Measurements from ENCODE around the gene CHDH. TPM values are rescaled to one million over a fixed set of nuclear protein-coding genes. Genes with fewer than 3 reads are reported as not detected.

Gene CHDH, protein sequence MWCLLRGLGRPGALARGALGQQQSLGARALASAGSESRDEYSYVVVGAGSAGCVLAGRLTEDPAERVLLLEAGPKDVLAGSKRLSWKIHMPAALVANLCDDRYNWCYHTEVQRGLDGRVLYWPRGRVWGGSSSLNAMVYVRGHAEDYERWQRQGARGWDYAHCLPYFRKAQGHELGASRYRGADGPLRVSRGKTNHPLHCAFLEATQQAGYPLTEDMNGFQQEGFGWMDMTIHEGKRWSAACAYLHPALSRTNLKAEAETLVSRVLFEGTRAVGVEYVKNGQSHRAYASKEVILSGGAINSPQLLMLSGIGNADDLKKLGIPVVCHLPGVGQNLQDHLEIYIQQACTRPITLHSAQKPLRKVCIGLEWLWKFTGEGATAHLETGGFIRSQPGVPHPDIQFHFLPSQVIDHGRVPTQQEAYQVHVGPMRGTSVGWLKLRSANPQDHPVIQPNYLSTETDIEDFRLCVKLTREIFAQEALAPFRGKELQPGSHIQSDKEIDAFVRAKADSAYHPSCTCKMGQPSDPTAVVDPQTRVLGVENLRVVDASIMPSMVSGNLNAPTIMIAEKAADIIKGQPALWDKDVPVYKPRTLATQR
- total RNA-seq = 0.60 TPM

DNA sequence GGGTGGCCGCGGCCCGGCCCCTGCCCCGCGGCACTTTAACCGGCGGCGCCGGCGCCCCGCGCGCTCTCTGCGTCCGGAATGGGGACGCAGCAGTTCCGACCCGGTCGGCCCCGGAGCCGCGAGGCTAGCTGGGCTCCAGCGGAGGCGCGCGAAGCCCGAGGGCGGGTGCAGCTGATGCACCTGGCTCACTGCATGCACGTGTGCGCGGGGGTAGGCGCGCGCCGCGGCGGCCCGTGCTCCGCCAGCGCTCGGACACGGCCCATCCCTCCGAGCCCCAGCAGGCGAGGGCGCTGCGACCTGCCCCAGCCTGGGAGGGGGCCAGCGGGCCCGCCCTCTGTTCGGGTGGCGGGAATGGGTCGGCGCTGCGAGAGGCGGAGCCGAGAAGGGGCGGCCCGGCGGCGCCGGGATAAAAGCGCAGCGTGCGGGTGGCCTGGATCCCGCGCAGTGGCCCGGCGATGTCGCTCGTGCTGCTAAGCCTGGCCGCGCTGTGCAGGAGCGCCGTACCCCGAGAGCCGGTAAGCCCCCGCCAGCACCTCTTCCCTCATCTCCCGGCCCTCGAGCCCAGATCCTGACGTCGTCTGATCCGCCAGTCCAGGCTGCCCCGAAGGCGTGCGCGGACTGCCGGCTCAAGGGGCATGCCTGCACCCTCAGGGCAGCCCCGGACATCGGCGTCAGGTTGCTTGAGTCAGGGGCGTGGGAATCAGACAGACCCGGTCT lies at the start of gene CHDH, which contains the start of gene IL17RB:
TSS of gene CHDH (minus strand) at position 286 of the 717 bp plus-strand sequence. CDS start 22,411 bp downstream, outside the sequence.
TSS of gene IL17RB (plus strand) at position 435 of the 717 bp plus-strand sequence. CDS start at position 456, 21 bp downstream.
- DNase-seq (ENCODE audit: low spot score) = no peak

DNA sequence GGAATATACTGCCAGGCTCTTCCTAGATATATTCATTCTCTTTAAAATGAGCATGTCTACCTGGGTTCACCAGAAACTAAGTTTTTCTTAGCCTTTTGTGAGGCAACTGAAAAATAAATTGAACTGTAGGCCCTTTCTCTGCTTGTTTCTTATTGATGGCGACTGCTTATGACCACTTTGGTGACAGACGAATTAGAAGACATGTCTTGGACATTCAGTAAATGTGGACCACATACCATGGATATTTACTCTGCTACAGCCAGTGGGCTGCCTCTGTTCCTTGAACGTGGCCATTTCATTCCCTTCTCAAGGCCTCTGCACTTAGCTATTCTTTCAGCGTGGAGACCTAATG lies 46.0 kb upstream of the CHDH start:
- DNase-seq (ENCODE audit: low spot score) = no peak

DNA sequence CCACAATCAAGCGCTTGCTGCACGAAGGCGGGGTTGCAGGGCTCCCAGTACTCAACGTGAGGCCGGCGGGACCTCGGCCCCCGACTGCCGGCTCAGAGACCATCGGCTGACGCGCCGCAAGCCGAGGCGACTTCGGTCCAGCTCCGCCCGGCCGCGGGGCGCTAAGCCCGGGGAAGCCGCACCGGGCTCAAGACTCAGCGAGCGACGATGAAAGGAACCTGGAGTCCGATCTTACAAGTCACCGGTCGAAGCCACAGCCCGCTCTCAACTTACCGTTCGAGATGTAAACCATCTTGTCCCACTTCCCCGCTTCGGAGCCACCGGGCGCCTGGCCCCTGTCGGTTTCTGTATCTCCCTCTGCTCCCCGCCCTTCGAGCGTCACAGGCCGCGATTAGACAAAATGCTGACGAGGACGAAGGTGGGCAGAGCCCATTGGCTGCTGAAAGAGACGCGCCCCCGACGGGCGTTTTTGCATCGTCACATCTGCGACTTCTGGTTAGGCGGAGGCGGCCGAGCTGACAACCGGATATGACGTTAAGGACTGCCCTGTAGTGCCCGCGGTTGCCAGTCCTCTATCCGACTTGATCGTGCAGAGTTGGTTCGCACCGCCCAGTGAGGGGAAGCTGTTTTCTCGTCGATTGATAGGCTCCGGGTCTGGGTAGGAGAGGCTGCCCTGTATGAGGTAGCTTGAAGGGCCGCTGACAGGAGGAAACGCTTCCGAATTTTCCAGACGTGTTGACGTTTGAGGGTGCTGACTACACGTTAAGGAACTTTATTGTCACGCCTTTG lies 45.5 kb upstream of the CHDH start, which contains the start of gene SELENOK:
TSS of gene SELENOK (minus strand) at position 363 of the 789 bp plus-strand sequence.
- peak; percentile 99 for DNase-seq (ENCODE audit: low spot score)

DNA sequence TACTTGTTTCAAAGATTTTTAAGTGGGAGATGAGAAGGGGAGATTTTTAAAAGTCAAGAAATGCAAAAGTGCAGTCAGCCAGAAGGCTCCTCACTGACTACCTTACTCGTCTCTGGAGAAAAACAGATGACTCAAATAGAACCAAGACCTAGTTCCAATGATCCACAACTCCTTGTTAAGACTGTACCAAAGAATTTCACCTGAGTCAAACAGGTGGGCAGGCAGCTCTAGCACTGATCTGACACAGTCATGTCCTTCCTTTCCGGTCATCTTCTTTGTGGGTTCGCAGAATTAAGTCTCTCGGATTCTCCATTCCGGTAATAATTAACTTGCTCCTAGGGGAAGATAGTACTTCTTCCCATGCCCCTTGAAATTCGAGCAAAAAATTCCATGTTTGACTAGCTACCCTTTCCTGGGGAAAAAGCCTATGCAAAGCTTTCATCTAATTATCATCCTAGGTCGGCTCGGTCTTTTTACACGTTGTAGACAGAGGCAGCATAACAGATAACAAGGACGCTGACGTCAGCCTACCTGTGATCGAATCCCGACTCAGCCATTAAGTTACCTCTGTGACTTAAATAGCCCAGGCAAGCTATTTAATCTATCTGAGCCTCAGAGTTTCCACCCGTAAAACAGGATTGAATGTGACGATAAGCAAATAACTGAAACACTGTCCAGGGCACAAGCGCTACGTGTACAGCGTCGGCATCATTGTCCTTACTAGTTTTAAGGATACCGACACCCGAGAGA lies 44.7 kb upstream of the CHDH start:
- DNase-seq (ENCODE audit: low spot score) = no peak

DNA sequence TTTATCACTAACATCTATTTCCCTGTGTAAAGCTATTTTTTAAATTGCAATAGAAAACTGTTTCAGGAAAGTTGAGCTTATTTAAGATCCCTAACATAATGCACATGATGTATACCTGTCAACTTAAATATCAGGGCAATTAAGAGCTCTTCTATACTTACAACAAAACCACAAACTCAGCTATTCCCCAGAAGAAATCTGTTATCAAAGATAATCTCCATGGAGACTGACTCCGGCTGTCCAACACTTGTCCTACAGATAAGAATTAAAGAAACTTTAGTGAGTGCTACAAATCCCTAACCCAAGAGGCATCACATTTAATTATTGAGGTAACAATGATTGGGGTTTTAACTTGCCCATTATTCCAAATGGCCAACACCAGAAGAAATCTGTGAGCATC lies 42.0 kb upstream of the CHDH start:
- no peak for DNase-seq (ENCODE audit: low spot score)

DNA sequence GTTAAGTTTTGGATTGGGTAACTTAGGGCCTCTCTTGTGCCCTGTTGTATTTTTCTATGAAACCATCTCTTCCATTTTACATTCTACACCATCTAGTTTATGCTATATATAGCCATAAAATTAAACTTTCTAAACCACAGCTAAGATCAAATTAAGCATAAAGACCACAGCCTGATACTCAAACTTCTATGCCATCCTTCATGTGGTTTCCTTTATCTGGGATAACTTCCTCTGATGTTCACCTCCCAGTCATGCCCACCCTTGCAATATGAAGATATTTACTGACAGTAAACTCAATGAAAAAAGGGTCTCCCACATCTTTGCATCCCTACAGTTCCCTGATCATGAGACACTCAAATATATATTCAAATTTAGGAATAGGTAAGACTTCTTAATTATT lies 41.2 kb upstream of the CHDH start:
- no peak for DNase-seq (ENCODE audit: low spot score)

DNA sequence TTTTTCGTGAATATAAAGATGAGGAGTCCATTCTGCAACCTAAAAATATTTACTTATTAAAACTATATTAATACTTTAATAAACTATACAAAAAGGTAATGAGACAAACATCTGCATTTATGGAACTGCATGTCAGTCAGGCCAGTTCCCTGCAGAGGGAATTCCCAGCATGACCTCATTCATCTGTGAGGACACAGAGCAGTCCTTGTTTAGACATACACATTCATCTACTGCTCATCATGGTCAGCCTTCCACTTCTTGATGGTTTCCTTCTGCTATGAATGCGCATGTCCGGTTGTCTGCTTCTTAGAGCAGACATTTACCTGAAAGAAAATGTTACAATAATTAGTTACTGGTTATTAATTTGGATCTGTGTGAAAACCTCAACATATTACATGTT lies 39.0 kb upstream of the CHDH start:
- no peak for DNase-seq (ENCODE audit: low spot score)

DNA sequence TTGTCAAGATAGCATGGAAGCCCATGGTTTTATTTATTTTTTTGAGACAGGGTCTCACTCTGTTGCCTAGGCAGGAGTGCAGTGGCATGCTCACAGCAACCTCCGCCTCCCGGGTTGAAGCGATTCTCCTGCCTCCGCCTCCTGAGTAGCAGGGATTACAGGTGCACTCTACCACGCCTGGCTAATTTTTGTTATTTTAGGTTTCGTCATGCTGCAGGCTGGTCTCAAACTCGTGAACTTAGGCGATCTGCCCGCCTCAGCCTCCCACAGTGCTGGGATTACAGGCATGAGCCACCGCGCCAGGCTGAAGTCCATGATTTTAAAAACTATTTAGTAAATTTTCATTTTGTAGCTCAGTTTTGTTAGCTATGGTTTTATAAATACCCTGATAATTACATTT lies 38.4 kb upstream of the CHDH start:
- no peak for DNase-seq (ENCODE audit: low spot score)

DNA sequence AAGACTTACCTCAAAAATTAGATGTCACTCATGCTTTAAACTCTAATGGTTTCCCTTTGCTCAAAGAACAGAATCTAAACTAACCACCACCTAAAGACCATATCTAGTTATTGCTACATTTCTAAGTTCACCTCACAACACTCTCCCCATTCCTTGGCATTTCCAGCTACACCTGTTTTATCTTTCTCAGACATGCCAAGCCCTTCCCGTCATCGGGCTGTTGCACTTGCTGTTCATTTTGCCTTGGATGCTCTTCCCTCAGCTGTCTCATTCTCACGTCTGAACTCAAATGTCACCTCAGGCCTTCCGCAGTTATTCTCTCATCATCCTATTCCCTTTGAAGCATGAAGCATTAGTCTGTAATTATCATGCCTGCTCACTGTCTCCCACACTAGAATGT lies 36.8 kb upstream of the CHDH start:
- DNase-seq (ENCODE audit: low spot score) = no peak

DNA sequence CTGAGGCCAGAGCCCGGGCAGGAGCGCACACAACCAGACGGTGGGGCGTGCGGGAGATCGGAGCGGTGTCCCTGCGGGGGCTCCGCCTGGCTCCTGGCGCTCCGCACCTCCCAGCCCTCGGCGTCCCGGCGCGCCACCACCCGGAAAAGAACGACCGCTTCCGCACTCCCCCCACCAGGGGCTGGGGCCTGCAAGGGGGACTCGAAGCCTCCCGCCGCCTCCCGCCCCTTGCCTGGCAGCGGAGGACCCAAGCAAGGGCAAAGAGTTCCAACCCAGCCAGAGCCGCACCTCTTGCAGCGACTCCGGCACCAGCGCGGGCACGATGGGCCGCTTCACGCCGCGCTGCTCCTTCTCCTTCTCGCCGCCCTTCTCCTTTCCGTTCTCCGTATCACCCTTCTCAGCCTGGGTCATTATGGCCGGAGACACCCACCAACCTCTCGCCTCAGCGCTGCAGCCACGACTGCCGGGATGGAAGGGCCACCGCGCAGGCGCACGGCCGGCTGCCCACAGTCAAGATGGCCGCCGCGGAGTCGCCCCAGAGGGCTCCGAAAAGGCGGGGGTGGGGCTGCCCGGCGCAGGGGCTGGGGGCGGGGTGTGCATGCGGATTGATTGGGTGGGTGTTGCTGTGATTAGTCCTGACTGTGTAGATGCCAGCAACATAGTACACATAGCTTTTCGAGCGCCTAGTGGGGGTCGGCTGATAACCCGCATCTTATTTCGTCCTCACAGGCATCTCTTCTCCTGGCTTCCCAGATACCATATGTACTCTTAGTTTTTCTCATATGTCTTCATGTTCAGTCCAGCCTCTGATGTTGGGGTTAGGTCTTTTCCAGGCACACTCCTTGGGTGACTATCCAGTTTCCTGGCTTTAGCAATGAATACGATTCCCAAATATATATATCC lies 35.7 kb upstream of the CHDH start, which contains the start of gene ACTR8:
TSS of gene ACTR8 (minus strand) at position 462 of the 903 bp plus-strand sequence. CDS start at position 411, 51 bp downstream.
- peak; percentile 79 for DNase-seq (ENCODE audit: low spot score)

DNA sequence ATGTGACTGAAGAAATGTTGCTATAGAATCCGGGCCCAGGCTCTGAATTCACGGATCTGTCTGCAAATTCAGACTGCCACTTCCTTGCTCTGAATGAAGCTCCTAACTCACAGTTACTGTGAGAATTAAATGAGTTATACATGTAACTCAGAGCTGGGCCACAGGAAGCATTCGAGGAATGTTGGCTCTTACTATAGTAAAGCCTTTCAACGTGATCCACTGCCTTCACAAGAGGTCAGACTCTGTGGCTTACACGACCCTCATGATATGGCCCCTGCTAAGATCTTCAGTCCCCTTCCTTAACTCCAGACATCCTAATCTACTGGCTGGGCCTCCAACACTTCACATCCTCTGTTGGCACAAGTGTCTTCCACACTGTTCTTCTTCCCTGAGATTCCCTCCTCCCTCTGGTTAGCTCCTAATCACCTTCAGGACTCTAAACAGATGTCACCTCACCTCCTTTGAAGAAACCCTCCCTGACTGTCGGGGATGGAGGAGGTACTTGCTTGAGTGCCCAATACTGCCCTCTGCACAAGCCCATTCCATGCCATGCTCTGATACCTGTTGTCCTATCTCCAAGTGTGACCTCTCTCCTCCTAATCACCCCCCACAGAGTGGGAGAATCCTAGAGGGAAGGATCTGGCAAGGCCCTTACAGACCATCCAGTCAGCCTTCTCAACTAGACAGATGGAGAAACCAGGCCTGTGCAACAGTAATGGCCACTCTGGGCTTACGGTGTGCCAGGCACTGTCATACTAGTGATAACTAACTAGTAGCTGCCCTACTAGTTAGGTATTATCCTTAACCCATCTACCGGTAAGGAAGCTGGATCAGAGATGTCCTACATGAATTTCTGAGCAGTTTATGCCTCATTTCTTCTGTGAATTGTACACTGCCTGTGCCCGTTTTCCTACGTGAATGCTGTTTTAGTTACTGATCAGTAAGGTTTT lies 34.5 kb upstream of the CHDH start:
- DNase-seq (ENCODE audit: low spot score) = no peak

DNA sequence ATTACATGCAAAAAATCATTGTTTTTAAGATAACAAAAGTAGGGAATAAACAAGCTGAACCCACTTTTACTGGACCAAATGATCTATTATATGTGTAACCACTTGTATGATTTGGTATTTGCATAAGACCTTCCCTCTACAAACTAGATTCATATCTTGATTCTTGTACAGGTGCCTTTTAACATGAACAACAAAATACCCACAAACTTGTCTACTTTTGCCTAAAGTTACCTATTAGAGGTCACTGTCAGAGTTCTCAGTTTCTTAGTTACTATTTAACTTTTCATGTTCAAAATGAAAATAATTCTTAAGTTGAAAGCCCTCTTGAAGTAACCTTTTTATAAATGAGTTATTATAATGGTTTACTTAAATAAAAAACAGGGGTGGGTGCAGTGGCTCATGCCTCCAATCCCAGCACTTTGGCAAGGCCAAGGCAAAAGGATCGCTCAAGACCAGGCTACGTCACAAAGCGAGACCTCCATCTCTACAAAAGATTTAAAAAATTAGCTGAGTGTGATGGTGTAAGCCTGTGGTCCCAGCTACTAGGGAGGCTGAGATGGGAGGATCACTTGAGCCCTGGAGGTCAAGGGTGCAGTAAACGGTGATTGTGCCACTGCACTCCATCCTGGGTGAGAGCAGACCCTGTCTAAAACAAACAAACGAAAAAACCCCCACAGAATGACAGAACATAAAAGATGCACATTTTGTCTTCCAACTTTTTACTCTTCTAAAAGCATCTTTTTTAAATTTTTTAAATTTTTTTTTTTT lies 19.7 kb upstream of the CHDH start:
- DNase-seq (ENCODE audit: low spot score) = no peak

DNA sequence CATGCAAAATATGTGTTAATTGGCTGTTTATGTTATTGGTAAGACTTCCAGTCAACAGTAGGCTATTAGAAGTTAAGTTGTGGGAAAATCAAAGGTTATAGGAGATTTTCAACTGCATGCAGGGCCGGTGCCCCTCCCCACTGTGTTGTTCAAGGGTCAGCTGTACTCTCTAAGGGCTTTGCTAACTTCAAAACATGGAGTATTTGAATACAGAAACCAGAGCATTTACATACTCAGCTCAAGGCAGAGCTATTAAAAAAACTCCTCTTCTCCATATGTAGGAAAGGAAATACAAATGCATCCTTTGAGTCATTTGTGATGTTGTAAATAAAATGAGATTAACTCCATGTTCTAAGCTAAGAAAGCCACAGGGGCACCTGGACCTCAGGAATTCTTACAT lies 16.9 kb upstream of the CHDH start:
- DNase-seq (ENCODE audit: low spot score) = no peak

DNA sequence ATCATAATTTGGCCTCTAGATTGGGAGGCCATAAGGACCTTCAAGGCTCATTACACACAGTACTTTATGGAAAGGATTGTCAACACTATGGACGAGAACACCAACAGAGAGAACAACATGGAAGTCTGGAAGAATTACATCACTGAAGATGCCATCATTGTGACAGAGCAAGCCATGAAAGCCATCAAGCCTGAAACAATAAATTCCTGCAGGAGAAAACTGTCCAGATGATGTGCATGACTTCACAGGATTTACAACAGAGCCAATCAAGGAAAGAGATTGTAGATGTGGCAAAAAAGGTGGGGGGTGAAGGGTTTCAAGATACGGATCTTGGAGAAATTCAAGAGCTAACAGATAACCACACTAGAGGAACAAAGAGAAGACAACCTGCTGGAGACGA lies 16.0 kb upstream of the CHDH start:
- no peak for DNase-seq (ENCODE audit: low spot score)

DNA sequence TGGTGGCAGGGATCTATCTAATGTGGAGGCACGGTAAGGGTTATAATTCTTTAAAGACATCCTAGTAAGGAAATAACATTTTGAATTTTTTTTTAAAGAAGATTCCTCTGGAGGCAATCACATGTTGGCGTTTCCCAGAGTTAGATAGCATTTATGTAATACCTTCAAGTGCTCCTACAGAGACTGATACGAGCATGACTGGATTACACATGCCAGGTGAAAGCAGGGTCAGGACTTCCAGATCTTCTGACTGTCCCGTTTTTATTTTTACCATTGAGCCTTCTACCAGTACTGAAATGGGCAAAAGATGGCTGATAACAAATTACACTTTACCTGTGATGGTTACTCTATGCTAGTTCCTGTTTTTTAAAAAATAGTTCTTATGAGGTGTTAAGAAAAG lies 14.0 kb upstream of the CHDH start:
- no peak for DNase-seq (ENCODE audit: low spot score)

DNA sequence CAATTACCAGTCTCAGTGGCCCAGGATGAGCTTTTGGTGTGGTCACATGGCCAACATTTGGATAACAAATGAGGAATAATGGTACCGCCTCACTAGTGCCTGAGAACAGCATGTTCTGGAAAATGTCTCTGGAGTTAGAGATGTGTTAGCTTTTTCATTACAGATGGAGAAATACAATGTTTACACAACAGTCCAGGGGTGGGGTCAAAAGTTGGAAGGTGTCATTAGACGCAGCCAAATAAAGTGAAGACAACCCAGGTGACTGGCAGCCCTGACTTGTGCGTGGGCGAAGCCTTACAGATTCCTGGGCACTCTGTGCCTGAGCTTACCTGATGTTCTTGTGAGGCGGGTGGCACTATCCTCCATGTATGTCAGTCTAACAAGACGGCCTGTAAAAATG lies 13.0 kb upstream of the CHDH start:
- no peak for DNase-seq (ENCODE audit: low spot score)

DNA sequence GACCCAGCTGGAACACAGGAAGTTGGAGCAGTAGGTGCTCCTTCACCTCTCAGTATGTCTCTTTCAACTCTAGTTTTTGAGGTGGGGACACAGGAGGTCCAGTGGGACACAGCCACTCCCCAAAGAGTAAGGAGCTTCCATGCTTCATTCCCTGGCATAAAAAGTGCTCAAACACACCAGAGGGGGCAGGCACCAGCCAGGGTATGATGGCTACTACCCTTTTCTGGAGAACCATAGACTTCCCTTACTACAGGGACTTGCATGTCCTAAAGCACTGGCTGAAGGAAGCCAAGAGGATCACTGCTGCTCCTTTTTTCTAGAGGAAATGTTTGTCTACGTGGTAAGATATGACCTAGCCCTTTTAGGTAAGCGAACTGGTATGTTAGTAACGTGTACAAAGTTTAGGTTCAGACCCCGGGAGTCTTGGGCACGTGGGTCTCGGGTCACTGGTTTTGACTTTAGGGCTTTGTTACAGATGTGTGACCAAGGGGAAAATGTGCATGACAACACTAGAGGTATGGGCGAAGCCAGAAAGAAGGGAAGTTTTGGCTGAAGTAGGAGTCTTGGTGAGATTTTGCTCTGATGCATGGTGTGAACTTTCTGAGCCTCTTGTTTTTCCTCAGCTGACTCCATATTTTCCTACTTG lies 12.0 kb upstream of the CHDH start:
- no peak for DNase-seq (ENCODE audit: low spot score)

DNA sequence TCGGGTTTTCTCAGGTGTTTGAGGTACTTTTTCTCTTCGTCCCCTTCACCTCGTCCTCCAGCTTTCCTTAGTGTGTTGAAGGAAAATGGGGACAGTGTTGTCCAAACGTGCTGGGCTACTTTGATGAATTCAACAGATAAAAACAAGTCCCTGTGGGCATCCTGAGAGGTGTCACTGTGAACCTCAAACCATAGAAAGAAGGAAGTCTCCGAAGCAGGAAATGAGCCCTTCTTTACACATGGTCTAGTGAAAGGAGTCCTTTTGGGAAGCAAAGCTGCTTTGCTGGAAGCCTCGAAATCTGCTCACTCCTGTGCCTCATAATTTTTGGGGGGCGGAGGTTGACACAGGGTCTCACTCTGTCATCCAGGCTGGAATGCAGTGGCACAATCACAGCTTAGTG lies 10.7 kb upstream of the CHDH start:
- no peak for DNase-seq (ENCODE audit: low spot score)

All from ureter (tissue), 1 donor.